HG02840 (cell line): ENCODE measurements around the gene RGS11.

Experiments used
- ATAC-seq: cut with Tn5 transposase; IDR thresholded peaks from one replicate; pipeline ENCODE4 v1.9.1; 2021; ENCODE audit warnings: mild to moderate bottlenecking, moderate library complexity, moderate number of reproducible peaks; ENCODE audit not compliant: unreplicated experiment, low FRiP score

The RGS11 gene

DNA sequence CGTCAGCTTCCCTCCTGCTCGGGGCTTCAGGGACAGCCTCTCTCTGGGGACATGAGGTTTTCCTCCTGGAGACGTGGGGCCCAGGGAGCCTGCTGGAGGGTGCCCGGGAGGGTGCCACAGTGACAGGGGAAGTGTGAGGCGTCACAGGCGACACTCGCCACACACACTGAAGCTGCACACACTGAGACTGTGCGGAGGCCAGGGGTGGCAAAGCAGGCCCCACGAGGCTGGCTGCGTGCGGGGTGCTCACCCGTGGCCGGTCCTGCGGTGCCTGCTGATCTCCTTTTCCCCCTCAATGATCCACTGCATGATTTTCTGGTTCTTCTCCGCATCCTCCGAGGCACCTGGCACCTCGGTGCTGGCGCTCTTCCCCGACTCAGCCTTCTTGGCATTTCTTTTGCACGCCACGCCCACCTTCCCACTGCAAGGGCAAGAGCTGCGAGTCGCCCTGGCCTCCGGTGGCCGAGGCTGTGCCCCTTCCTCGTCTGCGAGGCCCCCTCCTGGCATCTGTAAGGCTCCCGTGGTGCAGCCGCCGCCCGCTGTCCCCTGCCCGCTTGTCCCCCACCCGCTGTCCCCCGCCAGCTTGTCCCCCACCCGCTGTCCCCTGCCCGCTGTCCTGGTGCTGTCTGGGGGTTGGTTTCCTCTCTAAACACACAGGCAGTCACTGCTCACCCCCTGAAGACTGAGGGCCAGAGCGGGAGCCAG is 21.2 kb upstream of the RGS11 start:
- no peak for ATAC-seq

DNA sequence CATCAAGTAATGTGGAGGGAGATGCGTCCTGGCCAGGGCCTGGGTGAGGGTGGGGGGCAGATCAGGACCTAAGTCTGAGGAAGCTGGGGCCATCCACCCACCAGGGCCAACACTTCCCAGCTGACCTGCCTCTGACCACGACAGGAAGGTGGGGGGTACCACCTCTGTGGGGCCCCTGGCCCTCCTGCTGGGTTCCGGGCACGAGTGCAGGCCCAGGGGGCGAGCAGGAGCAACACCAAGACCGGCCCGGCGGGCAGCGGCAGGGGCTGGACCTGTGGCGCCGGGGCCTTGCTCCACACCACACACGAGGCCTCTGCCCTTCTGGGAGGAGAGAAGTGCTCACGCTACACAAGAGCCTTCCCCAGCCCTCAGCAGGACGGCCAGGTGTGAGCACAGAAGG is 20.5 kb upstream of the RGS11 start:
- no peak for ATAC-seq

GRCh38 chr16:293043-293775 is 17.5 kb upstream of the RGS11 start:
- no peak for ATAC-seq

DNA sequence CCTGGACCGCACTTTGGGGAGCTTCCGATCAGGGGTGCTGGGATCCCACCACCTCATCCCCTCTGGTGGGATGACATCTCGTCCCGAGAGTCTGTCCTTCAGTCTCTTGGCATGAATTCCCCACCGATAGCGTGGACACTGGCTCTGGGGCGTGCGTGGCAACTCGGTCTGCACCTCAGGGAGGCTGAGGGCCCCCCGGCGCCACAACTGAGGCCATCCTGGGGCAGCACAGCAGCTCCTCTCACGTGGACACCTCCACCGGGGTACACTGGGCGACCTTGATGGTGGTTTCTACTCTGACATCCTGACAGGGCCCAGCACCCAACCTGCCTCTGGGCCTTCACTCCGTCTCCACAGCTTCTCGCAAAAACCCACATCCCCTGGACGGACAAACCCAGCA is 15.8 kb upstream of the RGS11 start:
- ATAC-seq: no peak

- no peak for ATAC-seq
These were observed 15.1 kb upstream of the RGS11 start for GRCh38 chr16:290681-291405.

- ATAC-seq: no peak
These were observed 14.4 kb upstream of the RGS11 start for GRCh38 chr16:290015-290680.

DNA sequence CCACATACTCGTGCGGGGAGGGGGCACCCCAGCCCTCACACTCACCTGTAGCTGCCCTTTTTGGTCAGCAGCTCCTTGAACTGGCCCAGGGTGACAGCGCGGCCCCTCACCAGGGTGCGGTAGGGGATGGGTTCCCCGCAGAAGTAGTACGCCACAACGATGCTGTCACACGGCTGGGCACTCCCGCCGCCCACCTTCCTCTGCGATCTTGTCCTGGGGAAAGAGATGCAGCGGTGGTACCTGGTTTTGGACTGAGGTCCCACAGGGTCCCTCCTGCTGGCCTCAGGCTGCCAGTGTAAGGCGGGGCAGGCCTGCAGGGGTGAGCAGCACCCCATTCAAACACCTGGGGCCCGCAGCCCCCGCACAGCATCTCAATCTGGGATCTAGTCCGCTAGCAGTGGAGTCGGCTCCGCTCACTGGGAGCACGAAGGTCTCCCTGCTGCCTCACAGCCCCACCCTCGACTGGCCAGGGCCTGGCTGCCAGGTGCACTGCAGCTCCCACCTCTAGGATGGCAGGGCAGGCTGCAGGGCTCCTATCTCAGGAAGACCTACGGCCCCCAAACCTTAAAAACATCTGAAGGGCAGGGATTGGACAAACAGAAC is 13.8 kb upstream of the RGS11 start:
- ATAC-seq: no peak

DNA sequence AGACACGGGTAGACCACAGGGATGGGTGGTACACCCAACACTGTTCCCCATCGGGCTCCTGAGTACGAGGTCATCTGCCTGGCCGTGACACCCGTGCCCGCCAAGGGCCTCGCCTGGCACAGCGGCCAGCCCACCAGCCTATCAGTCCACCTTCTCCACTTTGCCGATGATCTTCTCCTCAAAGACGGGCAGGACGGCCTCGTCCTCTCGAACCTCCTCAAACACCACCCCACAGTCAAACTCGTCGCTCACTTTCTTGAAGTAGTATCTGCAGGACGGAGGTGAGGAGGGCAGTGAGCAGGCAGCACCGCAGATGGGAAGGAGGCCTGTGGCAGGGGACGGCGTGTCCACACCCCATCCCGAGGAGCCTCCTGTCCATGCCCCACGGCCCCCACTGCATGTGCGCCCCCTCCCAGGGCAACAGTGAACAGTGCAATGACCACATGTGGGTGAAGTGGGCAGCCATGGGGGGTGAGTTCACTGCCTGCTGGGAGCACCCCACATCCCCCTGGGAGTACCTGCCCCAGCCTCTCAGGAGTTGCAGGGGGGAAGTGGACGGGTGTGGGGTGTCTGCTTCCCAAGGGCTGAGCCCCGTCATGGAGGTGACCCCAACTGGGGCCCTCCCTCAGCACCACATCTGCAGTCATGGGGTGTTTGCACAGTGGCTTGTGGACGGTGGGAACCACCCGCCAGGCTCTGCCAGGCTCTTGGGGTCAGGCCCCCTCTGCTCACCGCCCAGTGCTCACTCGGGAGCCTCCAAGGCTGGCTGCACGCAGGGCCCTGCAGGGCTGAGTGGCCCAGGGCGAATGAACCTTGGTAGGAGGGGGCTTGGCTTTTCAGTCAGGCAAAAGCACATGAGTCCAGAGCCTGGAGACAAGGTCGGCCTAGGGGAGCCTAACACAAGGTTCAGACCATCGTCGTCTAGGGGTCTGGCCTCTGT is 12.5 kb upstream of the RGS11 start:
- ATAC-seq: no peak

DNA sequence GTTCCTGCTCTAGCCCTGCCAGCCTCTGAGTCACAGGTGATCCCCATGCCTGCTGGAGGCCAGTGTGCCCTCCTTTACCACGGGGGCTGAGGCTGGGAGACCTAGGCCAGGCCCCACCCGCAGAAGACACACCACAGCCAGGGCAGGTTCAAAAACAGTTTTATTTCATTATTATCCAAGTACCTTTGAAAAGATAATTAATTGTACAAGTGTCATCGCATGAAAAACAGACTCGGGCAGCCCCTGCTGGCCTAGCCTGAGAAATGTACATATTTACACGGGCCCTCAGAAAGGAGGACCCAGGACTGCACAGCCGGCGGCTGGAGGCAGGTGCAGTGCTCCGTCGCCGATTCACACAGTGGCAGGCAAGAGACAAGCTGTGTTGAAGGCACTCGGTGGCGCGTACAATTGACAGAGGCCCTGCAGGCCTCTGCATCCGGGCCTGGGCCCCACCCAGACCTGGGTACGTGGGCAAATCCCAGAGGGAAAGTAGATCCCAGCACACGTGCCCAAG is 11.6 kb upstream of the RGS11 start:
- ATAC-seq: no peak

DNA sequence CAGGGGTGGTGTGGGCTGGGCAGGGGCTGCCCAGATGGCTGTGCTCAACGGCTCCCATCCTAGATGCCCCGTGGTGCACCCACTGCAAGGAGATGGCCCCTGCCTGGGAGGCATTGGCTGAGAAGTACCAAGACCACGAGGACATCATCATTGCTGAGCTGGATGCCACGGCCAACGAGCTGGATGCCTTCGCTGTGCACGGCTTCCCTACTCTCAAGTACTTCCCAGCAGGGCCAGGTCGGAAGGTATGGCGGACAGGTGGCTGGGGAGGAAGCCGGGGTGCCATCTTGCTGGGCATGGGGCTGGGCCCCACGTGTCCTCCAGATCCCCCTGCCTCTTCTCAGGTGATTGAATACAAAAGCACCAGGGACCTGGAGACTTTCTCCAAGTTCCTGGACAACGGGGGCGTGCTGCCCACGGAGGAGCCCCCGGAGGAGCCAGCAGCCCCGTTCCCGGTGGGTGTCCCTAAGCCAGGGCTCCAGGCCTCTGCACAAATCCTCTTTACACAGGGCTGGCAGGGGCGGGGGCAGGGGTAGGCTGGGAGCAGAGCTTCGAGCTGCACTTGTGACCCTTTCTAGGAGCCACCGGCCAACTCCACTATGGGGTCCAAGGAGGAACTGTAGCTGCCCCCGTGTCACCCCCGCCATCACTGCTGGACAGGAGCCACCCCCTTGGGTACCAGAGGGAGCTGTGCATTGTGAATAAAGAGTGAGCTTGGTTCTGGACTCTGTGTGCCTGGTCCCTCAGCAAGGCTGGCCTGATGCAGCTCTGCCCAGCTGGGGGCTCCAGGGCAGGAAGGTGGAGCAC is 10.9 kb upstream of the RGS11 start:
- ATAC-seq: no peak

GRCh38 chr16:285146-286055 is 9.7 kb upstream of the RGS11 start:
- no peak for ATAC-seq

DNA sequence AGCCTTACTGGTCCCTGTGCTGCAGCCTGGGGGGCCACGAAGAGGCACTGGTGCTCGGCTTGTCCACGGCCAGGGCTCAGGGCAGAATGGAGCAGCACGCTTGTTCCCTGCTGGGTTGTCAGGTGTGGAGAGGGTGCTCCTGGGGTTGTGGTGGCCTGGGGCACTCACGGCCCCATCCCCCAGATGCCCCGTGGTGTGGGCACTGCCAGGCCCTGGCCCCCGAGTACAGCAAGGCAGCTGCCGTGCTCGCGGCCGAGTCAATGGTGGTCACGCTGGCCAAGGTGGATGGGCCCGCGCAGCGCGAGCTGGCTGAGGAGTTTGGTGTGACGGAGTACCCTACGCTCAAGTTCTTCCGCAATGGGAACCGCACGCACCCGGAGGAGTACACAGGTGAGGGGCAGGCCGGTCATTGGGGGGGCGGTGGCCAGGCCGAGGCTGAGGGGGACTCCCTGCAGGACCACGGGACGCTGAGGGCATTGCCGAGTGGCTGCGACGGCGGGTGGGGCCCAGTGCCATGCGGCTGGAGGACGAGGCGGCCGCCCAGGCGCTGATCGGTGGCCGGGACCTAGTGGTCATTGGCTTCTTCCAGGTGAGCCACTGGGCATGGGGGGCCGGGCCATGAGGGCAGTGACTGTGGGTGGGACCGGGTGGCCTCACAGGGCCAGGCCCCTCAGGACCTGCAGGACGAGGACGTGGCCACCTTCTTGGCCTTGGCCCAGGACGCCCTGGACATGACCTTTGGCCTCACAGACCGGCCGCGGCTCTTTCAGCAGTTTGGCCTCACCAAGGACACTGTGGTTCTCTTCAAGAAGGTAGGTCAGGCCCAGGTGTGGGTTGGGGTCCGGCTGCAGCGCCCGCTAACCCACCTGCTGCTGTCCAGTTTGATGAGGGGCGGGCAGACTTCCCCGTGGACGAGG is 8.7 kb upstream of the RGS11 start:
- ATAC-seq: no peak

DNA sequence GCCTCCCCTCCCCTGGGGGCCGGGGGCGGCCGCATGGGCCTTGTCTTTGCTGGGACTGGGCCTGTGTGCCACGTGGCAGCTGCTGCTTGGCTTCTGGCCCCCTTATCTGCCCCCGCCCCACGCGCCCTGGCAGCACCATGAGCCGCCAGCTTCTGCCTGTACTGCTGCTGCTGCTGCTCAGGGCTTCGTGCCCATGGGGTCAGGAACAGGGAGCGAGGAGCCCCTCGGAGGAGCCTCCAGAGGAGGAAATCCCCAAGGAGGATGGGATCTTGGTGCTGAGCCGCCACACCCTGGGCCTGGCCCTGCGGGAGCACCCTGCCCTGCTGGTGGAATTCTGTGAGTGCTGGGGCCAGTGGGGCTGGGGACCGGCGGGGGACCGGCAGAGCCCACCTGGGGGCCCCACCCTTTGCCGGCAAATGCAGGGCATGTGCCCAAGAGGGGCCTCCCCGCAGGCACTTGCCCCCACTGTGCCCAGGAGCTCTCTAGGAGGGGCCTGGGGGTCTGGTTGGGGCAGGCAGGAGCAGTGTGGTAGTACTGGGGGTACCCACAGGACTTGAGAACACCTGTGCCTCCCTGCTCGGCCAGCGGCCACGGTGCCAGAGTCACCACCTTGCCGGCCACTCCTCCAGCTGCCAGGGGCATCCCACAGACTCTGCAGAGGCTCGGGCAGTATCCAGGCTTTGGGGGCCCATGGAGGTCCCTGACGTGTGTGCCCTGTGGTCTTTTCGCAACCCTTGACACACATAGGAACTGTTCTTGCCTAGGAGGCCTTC is 7.5 kb upstream of the RGS11 start, which contains the start of gene PDIA2:
TSS of gene PDIA2 (plus strand) at position 132 of the 773 bp plus-strand sequence. CDS start at position 138, 6 bp downstream.
- ATAC-seq: no peak

GRCh38 chr16:282491-282890 is 6.7 kb upstream of the RGS11 start:
- ATAC-seq: no peak

DNA sequence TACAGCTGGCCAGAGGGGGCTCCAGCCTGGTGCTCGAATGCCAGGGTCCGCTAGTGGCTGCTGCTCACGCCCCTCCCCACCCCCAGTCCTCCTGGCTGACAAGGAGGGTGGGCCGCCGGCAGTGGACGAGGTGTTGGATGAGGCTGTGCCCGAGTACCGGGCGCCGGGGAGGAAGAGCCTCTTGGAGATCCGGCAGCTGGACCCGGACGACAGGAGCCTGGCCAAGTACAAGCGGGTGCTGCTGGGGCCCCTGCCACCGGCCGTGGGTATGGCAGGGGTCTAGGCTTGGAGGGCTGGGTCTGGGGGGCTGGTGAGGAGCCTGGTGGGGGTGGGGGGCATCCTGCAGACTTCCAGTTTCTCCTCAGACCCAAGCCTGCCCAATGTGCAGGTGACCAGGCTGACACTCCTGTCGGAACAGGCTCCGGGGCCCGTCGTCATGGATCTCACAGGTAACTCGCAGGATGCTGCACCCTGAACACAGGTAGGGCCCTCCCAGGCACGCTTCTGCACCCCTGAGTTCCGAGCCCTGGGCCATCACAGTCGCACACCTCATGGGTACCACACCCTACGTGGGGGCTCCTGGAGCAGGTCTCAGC is 6.0 kb upstream of the RGS11 start:
- no peak for ATAC-seq
